K562 (cell line): Measurements from ENCODE around the gene KRT76. TPM values are rescaled to one million over a fixed set of nuclear protein-coding genes. Genes with fewer than 3 reads are reported as not detected.

Experiments used
- FOXJ3 ChIP-seq: sonication (generic); formaldehyde crosslinking; IDR thresholded peaks from 2 replicates; pipeline ENCODE4 v1.4.0; 2020; ENCODE audit warnings: mild to moderate bottlenecking, missing genetic modification reagents
- KLF1 ChIP-seq: fragments of 450-650 bp; IDR thresholded peaks from 2 replicates; pipeline ENCODE4 v1.6.1; 2016; ENCODE audit warnings: missing genetic modification characterization, missing compliant biosample characterization
- NFE2L1 ChIP-seq: fragments of 450-650 bp; IDR thresholded peaks from 2 replicates; pipeline ENCODE4 v1.6.1; 2016; ENCODE audit warnings: missing genetic modification characterization, low read depth, mild to moderate bottlenecking, missing compliant biosample characterization, moderate library complexity, borderline replicate concordance
- SPI1 ChIP-seq: IDR thresholded peaks from 2 replicates; pipeline ENCODE4 v1.6.1; 2011; ENCODE audit warnings: low read depth, low read length, control low read depth, borderline replicate concordance
- SRF ChIP-seq, 2 experiments: fragments of 250-450, 450-650 bp in 1 of 2; sonication (Bioruptor Pico) in 1 of 2; sonication (generic) in 1 of 2; formaldehyde crosslinking; IDR thresholded peaks; 2 replicates each; pipeline versions ENCODE4 v1.5.0 to v1.5.1; 2020 to 2022; ENCODE audit warnings: mild to moderate bottlenecking in 1 of 2, missing genetic modification reagents in 1 of 2
- YBX1 ChIP-seq: fragments of 450-650 bp; IDR thresholded peaks from 2 replicates; pipeline ENCODE4 v1.7.1; 2016; ENCODE audit warnings: mild to moderate bottlenecking
- ZNF134 ChIP-seq: fragments of 250-450 bp; sonication (Bioruptor Pico); conservative IDR thresholded peaks from 2 replicates; pipeline ENCODE4 v1.4.0; 2020
- ZNF263 ChIP-seq: sonication (generic); formaldehyde crosslinking; IDR thresholded peaks from 2 replicates; pipeline ENCODE4 v1.8.0; 2022; ENCODE audit warnings: mild to moderate bottlenecking, missing genetic modification reagents, borderline replicate concordance
- ZNF584 ChIP-seq: fragments of 200-800 bp; sonication (Bioruptor generic); IDR thresholded peaks from 2 replicates; pipeline ENCODE4 v1.6.1; 2016; ENCODE audit warnings: low read depth, mild to moderate bottlenecking, missing genetic modification characterization, missing compliant biosample characterization
- ZNF696 ChIP-seq: fragments of 250-450 bp; sonication (Bioruptor Pico); conservative IDR thresholded peaks from 2 replicates; pipeline ENCODE4 v1.4.0; 2020; ENCODE audit warnings: mild to moderate bottlenecking, moderate library complexity
- polyA plus RNA-seq, 8 experiments: library from polyadenylated mRNA; depleted of rRNA in 4 of 8; stranded (reverse) in 5 of 8; unstranded in 3 of 8; fragments of >200 nt; fragmentation: Nextera tagmentation in 2 of 8; fragmentation: Illumina TruSeq in 1 of 8; extraction: Ambion mirVana in 2 of 8; extraction: Trizol in 1 of 8; gene quantifications; 2 replicates each; pipeline versions ENCODE4 v1.2.1 to v1.2.3, GENCODE V29; 2011 to 2014; ENCODE audit warnings: inconsistent platforms in 1 of 8, missing spikeins in 1 of 8
- total RNA-seq, 7 experiments: library from RNA; depleted of rRNA in 6 of 7; stranded (reverse); fragments of >200 nt in 6 of 7; fragmentation: Illumina TruSeq in 2 of 7; extraction: Trizol in 2 of 7; gene quantifications; 2 replicates each; pipeline versions ENCODE4 v1.2.1 to v1.2.3, GENCODE V29; 2011 to 2021; ENCODE audit warnings: low replicate concordance in 1 of 7
- TF ChIP-seq, protein P1 (sequence below), 2 experiments: fragments of 450-650 bp; formaldehyde crosslinking in 1 of 2; IDR thresholded peaks; 2 replicates each; pipeline versions ENCODE4 v1.4.0 to v1.6.1; 2014 to 2020; ENCODE audit warnings: mild to moderate bottlenecking in 2 of 2, borderline replicate concordance in 1 of 2, low read depth in 1 of 2

Gene KRT76
- total and polyA plus RNA-seq, 9 of the 15 experiments (the other 6 are each of a cell fraction or from before 2014, with no cell fraction given), result not detected

DNA sequence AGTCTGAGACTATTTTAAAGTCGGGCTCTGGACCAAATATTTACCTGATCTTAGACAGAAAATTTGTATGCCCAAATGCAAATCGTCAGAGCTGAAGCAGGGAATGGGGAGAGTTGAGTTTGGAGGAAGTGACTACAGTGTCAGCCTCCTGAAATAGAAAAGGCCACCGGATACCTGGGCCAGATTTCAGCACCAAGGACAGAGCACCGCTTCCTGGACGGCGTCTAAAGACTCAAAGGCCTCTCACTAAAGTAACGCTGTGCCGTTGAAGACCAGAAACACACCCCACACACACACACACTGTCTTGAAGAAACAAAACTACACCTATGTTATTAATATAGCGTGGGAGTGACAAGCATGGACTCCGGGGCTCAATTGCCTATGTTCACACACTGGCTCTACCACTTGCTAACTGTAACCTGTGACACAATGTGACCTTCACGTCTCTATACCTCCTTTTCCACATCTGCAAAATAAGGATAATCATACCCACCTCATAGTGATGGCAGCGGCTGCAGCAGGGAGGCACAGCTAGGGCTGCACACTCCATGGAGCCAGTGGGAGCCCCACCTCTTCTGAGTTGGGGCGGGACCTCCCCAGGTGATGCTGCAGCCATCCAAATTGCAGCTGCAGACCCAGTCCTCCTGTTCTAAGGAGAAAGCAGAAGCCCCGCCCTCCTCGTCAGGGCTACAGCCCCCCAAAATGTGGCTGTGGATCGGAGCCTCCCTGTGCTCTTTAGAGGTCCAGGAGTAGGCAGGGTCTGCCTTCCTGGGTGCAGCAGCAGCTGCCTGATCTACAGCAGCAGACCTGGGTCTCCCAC, 35.6 kb downstream of the KRT76 start (continued):
- 0 out of 2 replicates have a peak, but pooled peaks have one; percentile 66 for TF ChIP-seq ZNF584 (CRISPR knock-in tag)
- 0 out of 2 replicates have a peak, but pooled peaks have one; percentile 24 for TF ChIP-seq ZNF134 (CRISPR knock-in tag)
- TF ChIP-seq, protein P1, sequence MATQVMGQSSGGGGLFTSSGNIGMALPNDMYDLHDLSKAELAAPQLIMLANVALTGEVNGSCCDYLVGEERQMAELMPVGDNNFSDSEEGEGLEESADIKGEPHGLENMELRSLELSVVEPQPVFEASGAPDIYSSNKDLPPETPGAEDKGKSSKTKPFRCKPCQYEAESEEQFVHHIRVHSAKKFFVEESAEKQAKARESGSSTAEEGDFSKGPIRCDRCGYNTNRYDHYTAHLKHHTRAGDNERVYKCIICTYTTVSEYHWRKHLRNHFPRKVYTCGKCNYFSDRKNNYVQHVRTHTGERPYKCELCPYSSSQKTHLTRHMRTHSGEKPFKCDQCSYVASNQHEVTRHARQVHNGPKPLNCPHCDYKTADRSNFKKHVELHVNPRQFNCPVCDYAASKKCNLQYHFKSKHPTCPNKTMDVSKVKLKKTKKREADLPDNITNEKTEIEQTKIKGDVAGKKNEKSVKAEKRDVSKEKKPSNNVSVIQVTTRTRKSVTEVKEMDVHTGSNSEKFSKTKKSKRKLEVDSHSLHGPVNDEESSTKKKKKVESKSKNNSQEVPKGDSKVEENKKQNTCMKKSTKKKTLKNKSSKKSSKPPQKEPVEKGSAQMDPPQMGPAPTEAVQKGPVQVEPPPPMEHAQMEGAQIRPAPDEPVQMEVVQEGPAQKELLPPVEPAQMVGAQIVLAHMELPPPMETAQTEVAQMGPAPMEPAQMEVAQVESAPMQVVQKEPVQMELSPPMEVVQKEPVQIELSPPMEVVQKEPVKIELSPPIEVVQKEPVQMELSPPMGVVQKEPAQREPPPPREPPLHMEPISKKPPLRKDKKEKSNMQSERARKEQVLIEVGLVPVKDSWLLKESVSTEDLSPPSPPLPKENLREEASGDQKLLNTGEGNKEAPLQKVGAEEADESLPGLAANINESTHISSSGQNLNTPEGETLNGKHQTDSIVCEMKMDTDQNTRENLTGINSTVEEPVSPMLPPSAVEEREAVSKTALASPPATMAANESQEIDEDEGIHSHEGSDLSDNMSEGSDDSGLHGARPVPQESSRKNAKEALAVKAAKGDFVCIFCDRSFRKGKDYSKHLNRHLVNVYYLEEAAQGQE (IDR thresholded peaks at IDR 0.05; ENCODE audit: borderline replicate concordance), result peak; percentile 99
- TF ChIP-seq, protein P1 (CRISPR knock-in tag; IDR thresholded peaks at IDR 0.05; ENCODE audit: low read depth), result peak; percentile 98
- TF ChIP-seq ZNF696 (CRISPR knock-in tag), result no peak
- no peak for TF ChIP-seq NFE2L1
- peak; percentile 15; the same call in 1 of the 2 replicates for TF ChIP-seq ZNF263 (CRISPR knock-in tag)
- TF ChIP-seq YBX1, result no peak
- TF ChIP-seq SPI1, result 0 out of 2 replicates have a peak, but pooled peaks have one; percentile 2
- TF ChIP-seq KLF1, result no peak
- no peak for TF ChIP-seq SRF (CRISPR knock-in tag; IDR thresholded peaks at IDR 0.05)
- no peak for TF ChIP-seq FOXJ3 (CRISPR knock-in tag)
